ENCODE results near the gene THSD4. TPM values are rescaled to one million over a fixed set of nuclear protein-coding genes. Genes with fewer than 3 reads are reported as not detected.

Gene THSD4
- polyA plus RNA-seq, 1 donor (not counting 4 experiments of a cell fraction or from before 2014, with no cell fraction given): 24.5 TPM

- no peak overlapping the region for H3K27ac ChIP-seq (ENCODE audit: control insufficient read depth, insufficient read depth, low read length)
- no peak overlapping the region for H2AFZ ChIP-seq (ENCODE audit: control insufficient read depth, low read length)
- H4K20me1 ChIP-seq (ENCODE audit: control insufficient read depth, extremely low read depth, insufficient read depth, low read length): no peaks in the 10 kb centered on the region
- H3K27me3 ChIP-seq (ENCODE audit: control insufficient read depth, extremely low read depth, insufficient read depth, low read length): no peaks in the 10 kb centered on the region
- FAIRE-seq (no peak), DNase-seq (ENCODE audit: low read depth, low spot score) (no peak)
- H3K9ac ChIP-seq (ENCODE audit: control insufficient read depth, extremely low read depth, insufficient read depth, low read length): no peak overlapping the region
- H3K4me2 ChIP-seq (ENCODE audit: control insufficient read depth, extremely low read depth, insufficient read depth, low read depth, low read length): no peak overlapping the region
- H3K9me1 ChIP-seq (ENCODE audit: control insufficient read depth, extremely low read depth, insufficient read depth, low read length): no peaks in the 10 kb centered on the region
- peaks cover 4 to 6% of the 10 kb centered on the region in 2 experiments for H3K36me3 ChIP-seq (ENCODE audit: control insufficient read depth in 2 of 2, extremely low read depth in 1 of 2, insufficient read depth in 2 of 2, low read length in 2 of 2)
- no peaks in the 10 kb centered on the region for H3K9me3 ChIP-seq (ENCODE audit: control insufficient read depth, low read depth, low read length)
- no peaks in the 10 kb centered on the region for H3K79me2 ChIP-seq (ENCODE audit: control insufficient read depth, insufficient read depth, low read length)
- dilution Hi-C loops (cut with MboI; ENCODE audit: extremely low pct_ligation_motif_present, low sequenced_read_pairs): no loop called here
- no peak overlapping the region for H3K4me3 ChIP-seq (ENCODE audit: control insufficient read depth in 2 of 3, extremely low read depth in 1 of 3, insufficient read depth in 2 of 3, low read depth in 1 of 3, low read length in 3 of 3)
- no peaks in the 10 kb centered on the region for H3K4me1 ChIP-seq (ENCODE audit: control insufficient read depth, extremely low read depth, insufficient read depth, low read length)
- TF ChIP-seq CTCF (optimal IDR thresholded peaks at IDR 0.05 in 1 of 3, IDR thresholded peaks at IDR 0.05 in 1 of 3, conservative IDR thresholded peaks at IDR 0.05 in 1 of 3; ENCODE audit: extremely low read depth in 1 of 3, insufficient read depth in 2 of 3, low read length in 3 of 3): no peak
- no peak for TF ChIP-seq EZH2 (IDR thresholded peaks at IDR 0.05; ENCODE audit: low read length)
These were observed 298.1 kb downstream of the THSD4 start for GRCh38 chr15:71413419-71413818.

- no peaks in the 10 kb centered on the region for H3K4me1 ChIP-seq (ENCODE audit: control insufficient read depth, extremely low read depth, insufficient read depth, low read length)
- no peak for DNase-seq (ENCODE audit: low read depth, low spot score)
- no peak overlapping the region for H3K4me3 ChIP-seq (ENCODE audit: control insufficient read depth in 2 of 3, extremely low read depth in 1 of 3, insufficient read depth in 2 of 3, low read depth in 1 of 3, low read length in 3 of 3)
- H3K79me2 ChIP-seq (ENCODE audit: control insufficient read depth, insufficient read depth, low read length): no peaks in the 10 kb centered on the region
- H3K27ac ChIP-seq (ENCODE audit: control insufficient read depth, insufficient read depth, low read length): no peak overlapping the region
- no peaks in the 10 kb centered on the region for H3K9me1 ChIP-seq (ENCODE audit: control insufficient read depth, extremely low read depth, insufficient read depth, low read length)
- H3K4me2 ChIP-seq (ENCODE audit: control insufficient read depth, extremely low read depth, insufficient read depth, low read depth, low read length): no peak overlapping the region
- dilution Hi-C loops (cut with MboI; ENCODE audit: extremely low pct_ligation_motif_present, low sequenced_read_pairs): no loop called here
- H3K9ac ChIP-seq (ENCODE audit: control insufficient read depth, extremely low read depth, insufficient read depth, low read length): no peak overlapping the region
- peaks cover 4 to 6% of the 10 kb centered on the region in 2 experiments for H3K36me3 ChIP-seq (ENCODE audit: control insufficient read depth in 2 of 2, extremely low read depth in 1 of 2, insufficient read depth in 2 of 2, low read length in 2 of 2)
- no peaks in the 10 kb centered on the region for H3K9me3 ChIP-seq (ENCODE audit: control insufficient read depth, low read depth, low read length)
- no peaks in the 10 kb centered on the region for H4K20me1 ChIP-seq (ENCODE audit: control insufficient read depth, extremely low read depth, insufficient read depth, low read length)
- no peak for FAIRE-seq
- TF ChIP-seq CTCF (optimal IDR thresholded peaks at IDR 0.05 in 1 of 3, IDR thresholded peaks at IDR 0.05 in 1 of 3, conservative IDR thresholded peaks at IDR 0.05 in 1 of 3; ENCODE audit: extremely low read depth in 1 of 3, insufficient read depth in 2 of 3, low read length in 3 of 3): no peak
- no peak for TF ChIP-seq EZH2 (IDR thresholded peaks at IDR 0.05; ENCODE audit: low read length)
- no peaks in the 10 kb centered on the region for H3K27me3 ChIP-seq (ENCODE audit: control insufficient read depth, extremely low read depth, insufficient read depth, low read length)
- no peak overlapping the region for H2AFZ ChIP-seq (ENCODE audit: control insufficient read depth, low read length)
These were observed 299.6 kb downstream of the THSD4 start for GRCh38 chr15:71414853-71415252.
